GM12892 (cell line): ENCODE results near the gene GCC2.

ENCODE experiments used
- POLR2A ChIP-seq: IDR thresholded peaks from 2 replicates; pipeline ENCODE4 v1.6.1; 2011; ENCODE audit warnings: low read depth, low read length, control low read depth
- POLR2AphosphoS5 ChIP-seq: IDR thresholded peaks from 2 replicates; pipeline ENCODE4 v1.6.1; 2011; ENCODE audit warnings: low read depth, low read length, control low read depth

DNA sequence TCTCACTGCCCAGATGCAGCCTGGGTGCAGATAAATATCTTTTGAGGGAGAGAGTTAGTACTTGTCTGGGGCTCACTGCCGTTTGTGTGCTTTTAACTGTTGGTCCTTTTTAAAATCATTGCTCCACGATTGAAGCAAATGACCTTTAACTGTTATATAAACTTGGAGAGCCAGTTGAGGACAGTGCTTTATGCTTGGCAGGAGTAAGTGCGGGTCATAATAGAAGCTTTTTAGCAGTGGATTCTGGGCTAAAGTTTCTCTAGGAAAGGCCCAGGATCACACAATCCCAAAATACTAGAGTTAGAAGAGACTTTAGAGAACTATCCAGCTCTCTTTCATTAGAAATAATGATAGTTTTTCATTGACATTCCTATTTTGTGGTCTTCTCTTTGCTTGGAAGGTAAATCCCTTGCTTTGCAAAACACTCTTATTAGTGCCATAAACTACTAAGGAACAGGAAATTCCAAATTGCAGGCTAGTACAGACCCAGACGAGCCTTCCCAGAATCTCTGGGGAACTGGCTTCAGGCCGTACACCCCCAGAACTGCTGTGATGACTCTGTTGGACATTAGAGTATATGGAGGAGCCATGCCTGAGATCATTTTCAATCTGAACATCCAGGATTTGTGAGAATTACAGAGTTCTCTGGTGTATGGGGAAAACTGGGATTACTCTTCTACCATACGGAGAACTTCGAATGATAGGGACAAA is 104.4 kb downstream of the GCC2 start:
- no peak for TF ChIP-seq POLR2AphosphoS5
- TF ChIP-seq POLR2A: no peak
